Upper lobe of right lung (tissue), 1 donor: ENCODE measurements around the gene GANC. TPM values are rescaled to one million over a fixed set of nuclear protein-coding genes. Genes with fewer than 3 reads are reported as not detected.

Source experiments
- ATAC-seq: fragments of 200-7000 bp; cut with Tn5 transposase; one replicate; pipeline ENCODE4 v1.9.1; 2020; ENCODE audit warnings: mild to moderate bottlenecking, moderate library complexity
- DNase-seq: peaks from one replicate; pipeline ENCODE4 v3.0.0-alpha.2; 2020
- H3K27ac ChIP-seq: fragments of 200-600 bp; one replicate; pipeline ENCODE4 v1.8.0; 2022
- H3K27me3 ChIP-seq: fragments of 200-600 bp; one replicate; pipeline ENCODE4 v1.8.0; 2022; ENCODE audit warnings: mild to moderate bottlenecking
- H3K36me3 ChIP-seq: fragments of 200-600 bp; one replicate; pipeline ENCODE4 v1.8.0; 2022
- H3K4me1 ChIP-seq: fragments of 200-600 bp; one replicate; pipeline ENCODE4 v1.8.0; 2022
- H3K4me3 ChIP-seq: fragments of 200-600 bp; one replicate; pipeline ENCODE4 v1.8.0; 2022; ENCODE audit warnings: mild to moderate bottlenecking
- H3K9me3 ChIP-seq: fragments of 200-600 bp; one replicate; pipeline ENCODE4 v1.8.0; 2022
- CTCF ChIP-seq: fragments of 200-600 bp; IDR thresholded peaks from one replicate; pipeline ENCODE4 v1.8.0; 2022; ENCODE audit warnings: antibody characterized with exemption
- intact Hi-C: fragments of 100-400 bp; cut with DNase I; formaldehyde crosslinking; loops from one replicate; pipeline ENCODE4 v1.11.0; 2022
- total RNA-seq: library from RNA; stranded (reverse); fragmentation: NEBNext Ultra II Directional; extraction: Animal tissue kit (Norgen Biotek cat#: 25700); gene quantifications from one replicate; pipeline ENCODE4 v1.2.1, GENCODE V29; 2021
- donor health status: DM: no; HTN: yes; CAD: no; lungs with severe emphysema.

Gene GANC
- total RNA-seq, 1 donor from 2014 or later: 111 TPM

GRCh38 chr15:42405863-42406482 is 133.0 kb downstream of the GANC start:
- H3K4me3 ChIP-seq: no peak overlapping the region
- H3K27ac ChIP-seq: no peak overlapping the region
- DNase-seq: no peak
- H3K27me3 ChIP-seq: no peaks in the 10 kb centered on the region
- H3K4me1 ChIP-seq: no peaks in the 10 kb centered on the region
- intact Hi-C loops: no loop called here
- H3K36me3 ChIP-seq: peaks cover 24% of the 10 kb centered on the region
- no peaks in the 10 kb centered on the region for H3K9me3 ChIP-seq
- no peak for TF ChIP-seq CTCF
- ATAC-seq: no peak

Other genes with a start within 250 kb of the GANC start
- gene PLA2G4D, start 178.6 kb upstream of the GANC start, total RNA-seq: not detected
- 104 TPM for gene PLA2G4F, start 116.6 kb upstream of the GANC start, total RNA-seq
- gene VPS39, start 64.9 kb upstream of the GANC start, total RNA-seq: 83.3 TPM
- gene TMEM87A, start 232 bp downstream of the GANC start, total RNA-seq: 129 TPM
- 45.4 TPM for gene CAPN3, start 86.3 kb downstream of the GANC start, total RNA-seq
- gene ZNF106, start 217.9 kb downstream of the GANC start, total RNA-seq: 118 TPM
- gene SNAP23, start 222.4 kb downstream of the GANC start, total RNA-seq: 81.9 TPM